ENCODE data around the gene MBLAC1. TPM values are rescaled to one million over a fixed set of nuclear protein-coding genes. Genes with fewer than 3 reads are reported as not detected.
"Not testable (repeated sequence)": the region's sequence is repeated elsewhere in the genome, so short reads cannot be mapped to it uniquely, and the experiment has no call there.

The MBLAC1 gene
- total RNA-seq, 1 experiment from 2014 or later: 1.4 TPM

DNA sequence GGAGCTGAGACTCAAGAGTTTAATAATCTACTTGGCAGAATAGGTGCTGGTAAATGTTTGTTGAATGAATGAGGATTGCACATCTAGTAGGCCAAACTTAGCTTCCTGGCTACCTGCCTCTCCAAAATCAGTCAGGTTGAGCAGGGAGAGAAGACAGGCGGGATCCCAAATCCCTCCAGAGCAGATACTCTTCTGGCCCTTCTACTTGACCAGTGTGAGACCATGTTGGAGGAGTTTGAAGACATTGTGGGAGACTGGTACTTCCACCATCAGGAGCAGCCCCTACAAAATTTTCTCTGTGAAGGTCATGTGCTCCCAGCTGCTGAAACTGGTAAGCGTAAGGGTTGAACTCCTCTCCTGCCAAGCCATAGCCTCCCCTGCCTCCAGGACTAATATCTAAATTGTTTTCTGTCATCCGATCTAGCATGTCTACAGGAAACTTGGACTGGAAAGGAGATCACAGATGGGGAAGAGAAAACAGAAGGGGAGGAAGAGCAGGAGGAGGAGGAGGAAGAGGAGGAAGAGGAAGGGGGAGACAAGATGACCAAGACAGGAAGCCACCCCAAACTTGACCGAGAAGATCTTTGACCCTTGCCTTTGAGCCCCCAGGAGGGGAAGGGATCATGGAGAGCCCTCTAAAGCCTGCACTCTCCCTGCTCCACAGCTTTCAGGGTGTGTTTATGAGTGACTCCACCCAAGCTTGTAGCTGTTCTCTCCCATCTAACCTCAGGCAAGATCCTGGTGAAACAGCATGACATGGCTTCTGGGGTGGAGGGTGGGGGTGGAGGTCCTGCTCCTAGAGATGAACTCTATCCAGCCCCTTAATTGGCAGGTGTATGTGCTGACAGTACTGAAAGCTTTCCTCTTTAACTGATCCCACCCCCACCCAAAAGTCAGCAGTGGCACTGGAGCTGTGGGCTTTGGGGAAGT is 2.2 kb upstream of the MBLAC1 start:
- no peaks in the 10 kb centered on the region for H3K4me1 ChIP-seq

DNA sequence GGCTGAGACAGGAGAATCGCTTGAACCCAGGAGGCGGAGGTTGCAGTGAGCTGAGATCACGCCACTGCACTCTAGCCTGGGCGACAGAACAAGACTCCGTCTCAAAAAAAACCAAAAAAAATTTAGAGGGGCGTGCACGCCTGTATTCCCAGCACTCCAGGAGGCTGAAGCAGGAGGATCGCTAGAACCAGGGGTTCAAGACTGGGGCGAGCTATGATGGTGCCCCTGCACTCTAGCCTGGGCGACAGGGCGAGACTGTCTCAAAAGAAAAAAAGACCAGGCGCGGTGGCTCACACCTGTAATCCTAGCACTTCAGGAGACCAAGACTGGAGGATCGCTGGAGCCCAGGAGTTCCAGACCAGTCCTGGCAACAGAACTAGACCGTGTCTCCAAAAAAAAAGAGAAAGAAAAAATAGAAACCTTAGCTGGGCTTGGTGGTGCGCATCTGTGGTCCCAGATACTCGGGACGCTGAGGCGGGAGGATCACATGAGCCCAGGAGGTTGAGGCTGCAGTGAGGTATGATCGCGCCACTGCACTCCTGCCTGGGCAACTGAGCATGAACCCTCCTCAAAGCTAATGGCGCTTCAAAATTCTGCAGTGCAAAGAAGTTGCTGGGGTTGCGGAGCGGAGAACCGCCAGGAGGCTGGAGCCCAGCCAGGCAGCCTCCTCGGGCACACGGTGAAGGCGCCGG is 382 bp upstream of the MBLAC1 start:
- no peak for DNase-seq
- Histone ChIP-seq H3K36me3 (no peaks in the 10 kb centered on the region), H3K27ac (peak overlapping the region; percentile 83), H3K9me3 (replicated peaks) (no peaks in the 10 kb centered on the region), H3K4me1 (no peaks in the 10 kb centered on the region), H3K27me3 (no peaks in the 10 kb centered on the region), H3K4me3 (peak overlapping the region; percentile 81)

More for the DNA sequence above, 2.2 kb upstream of the MBLAC1 start:
- H3K4me3 ChIP-seq: no peak overlapping the region
- H3K36me3 ChIP-seq: no peaks in the 10 kb centered on the region
- DNase-seq: no peak
- H3K27me3 ChIP-seq: no peaks in the 10 kb centered on the region
- no peak overlapping the region for H3K27ac ChIP-seq
- no peaks in the 10 kb centered on the region for H3K9me3 ChIP-seq (replicated peaks)

DNA sequence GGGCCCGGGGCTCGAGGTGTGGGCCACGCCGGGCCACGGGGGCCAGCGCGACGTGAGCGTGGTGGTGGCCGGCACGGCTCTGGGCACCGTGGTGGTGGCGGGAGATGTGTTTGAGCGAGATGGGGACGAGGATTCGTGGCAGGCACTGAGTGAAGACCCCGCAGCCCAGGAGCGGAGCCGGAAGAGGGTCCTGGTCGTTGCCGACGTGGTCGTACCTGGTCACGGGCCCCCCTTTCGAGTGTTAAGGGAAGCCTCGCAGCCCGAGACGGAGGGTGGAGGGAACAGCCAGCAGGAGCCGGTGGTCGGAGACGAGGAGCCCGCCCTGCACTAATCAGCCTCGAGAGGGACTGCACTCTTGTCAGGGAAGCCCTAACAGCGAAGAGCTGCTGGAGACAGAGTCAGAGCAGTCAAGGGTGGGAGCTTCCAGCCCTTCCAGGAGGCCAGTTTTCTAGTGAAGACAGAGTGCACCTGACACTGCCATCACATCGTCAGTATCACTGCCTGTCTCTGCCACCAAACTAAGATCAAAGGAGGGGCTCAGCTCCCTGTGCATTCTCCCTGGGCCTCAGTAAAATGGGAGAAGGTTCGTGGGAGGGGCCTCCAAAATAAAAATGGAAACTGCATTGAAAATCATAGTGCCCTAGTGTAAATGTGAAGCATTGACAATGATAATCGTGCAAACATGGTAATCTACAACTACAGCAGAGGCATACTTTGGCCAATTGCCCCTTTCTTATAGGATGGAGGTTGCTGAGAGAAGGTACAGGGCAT is 1.3 kb downstream of the MBLAC1 start:
- Histone ChIP-seq H3K27ac (no peak overlapping the region), H3K4me3 (peak overlapping the region; percentile 81), H3K36me3 (no peaks in the 10 kb centered on the region), H3K9me3 (replicated peaks) (no peaks in the 10 kb centered on the region), H3K27me3 (peaks cover 3% of the 10 kb centered on the region; the same call in 1 of the 2 replicates), H3K4me1 (no peaks in the 10 kb centered on the region)
- DNase-seq: peak; percentile 49 to 52

DNA sequence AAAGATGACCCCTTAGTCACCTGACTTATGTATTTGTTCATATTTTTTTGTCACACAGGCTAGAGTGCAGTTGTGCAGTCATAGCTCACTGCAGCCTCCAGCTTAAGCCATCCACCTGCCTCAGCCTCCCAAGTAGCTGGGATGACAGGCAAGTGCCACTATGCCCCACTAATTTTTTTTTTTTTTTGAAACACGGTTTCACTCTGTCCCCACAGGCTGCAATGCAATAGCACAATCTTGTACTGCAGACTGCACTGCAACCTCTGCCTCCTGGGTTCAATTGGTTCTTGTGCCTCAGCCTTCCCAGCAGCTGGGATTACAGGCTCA is 1.8 kb downstream of the MBLAC1 start:
- no peak for DNase-seq
- peaks cover 6% of the 10 kb centered on the region; the same call in 1 of the 2 replicates for H3K27me3 ChIP-seq

DNA sequence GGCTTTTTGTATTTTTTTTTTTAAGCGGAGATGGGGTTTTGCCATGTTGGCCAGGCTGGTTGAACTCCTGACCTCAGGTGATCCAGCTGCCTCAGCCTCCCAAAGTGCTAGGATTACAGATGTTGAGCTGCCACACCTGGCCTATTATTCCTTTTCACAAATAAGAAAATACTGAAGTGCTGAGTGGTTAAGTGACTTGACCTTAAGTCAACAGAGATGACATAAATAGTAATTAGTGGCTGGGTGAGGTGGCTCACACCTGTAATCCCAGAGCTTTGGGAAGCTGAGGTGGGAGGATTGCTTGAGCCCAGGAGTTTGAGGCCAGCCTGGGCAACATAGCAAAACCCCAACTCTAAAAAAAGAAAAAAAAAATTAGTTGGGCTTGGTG is 3.4 kb downstream of the MBLAC1 start:
- DNase-seq; H3K9me3 ChIP-seq (replicated peaks); H3K27me3 ChIP-seq; H3K36me3 ChIP-seq; H3K27ac ChIP-seq; H3K4me1 ChIP-seq; H3K4me3 ChIP-seq: not testable (repeated sequence)

More for the DNA sequence above, 1.8 kb downstream of the MBLAC1 start:
- Histone ChIP-seq H3K36me3 (no peaks in the 10 kb centered on the region), H3K4me1 (no peaks in the 10 kb centered on the region), H3K4me3 (no peak overlapping the region; the same call in 1 of the 2 replicates), H3K27ac (no peak overlapping the region), H3K9me3 (replicated peaks) (no peaks in the 10 kb centered on the region)

DNA sequence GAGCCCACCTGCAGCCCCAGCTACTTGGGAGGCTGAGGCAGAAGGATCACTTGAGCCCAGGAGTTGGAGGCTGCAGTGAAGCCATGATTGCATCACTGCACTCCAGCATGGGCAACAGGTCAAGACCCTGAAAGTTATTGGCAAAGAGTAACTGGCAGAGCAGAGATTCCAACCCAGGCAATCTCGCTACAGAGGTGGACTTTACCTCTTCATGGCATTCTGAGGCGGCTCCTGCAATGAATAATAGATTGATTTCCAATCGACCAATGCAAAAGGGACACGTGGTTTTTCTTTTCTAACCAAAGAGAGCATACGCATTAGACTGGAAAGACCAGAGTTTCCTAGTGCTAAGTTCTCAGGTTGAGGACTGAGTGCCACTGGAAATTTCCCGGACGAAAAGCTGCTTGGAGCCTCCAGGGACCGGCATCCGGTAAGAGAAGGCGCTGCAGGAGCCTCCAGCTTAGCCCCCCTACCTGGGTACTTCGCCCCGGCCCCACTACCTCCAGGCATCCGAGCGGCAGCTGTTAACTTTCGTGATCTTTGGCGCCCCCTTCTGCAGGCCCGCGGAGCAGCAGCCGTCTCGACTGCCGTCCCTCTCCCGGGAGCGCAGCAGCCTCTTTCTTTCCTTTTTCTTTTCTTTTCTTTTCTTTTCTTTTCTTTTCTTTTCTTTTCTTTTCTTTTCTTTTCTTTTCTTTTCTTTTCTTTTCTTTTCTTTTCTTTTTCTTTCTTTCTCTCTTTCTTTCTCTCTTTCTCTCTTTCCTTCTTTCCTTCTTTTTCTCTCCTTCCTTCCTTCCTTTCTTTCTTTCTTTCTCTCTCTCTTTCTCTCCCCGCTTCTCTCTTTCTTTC is 4.1 kb downstream of the MBLAC1 start:
- no peaks in the 10 kb centered on the region for H3K36me3 ChIP-seq
- DNase-seq: peak; percentile 76 to 84
- no peaks in the 10 kb centered on the region for H3K4me1 ChIP-seq
- no peaks in the 10 kb centered on the region for H3K9me3 ChIP-seq (replicated peaks)
- peaks cover 6% of the 10 kb centered on the region; the same call in 1 of the 2 replicates for H3K27me3 ChIP-seq
- H3K27ac ChIP-seq: no peak overlapping the region
- no peak overlapping the region for H3K4me3 ChIP-seq

DNA sequence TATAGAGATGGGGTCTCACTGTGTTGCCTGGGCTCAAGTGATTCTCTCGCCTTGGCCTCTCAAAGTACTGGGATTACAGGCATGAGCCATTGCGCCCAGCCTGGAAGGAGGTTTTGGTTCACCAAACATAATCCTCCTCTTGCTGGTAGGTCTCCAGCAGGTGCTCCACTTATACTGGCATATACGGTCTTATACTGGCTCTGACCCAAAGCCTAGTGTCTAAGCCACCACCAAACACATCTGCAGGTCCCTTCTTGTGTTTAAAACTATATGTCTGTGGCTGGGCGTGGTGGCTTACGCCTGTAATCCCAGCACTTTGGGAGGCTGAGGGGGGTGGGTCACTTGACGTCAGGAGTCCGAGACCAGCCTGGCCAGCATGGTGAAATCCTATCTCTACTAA is 5.4 kb downstream of the MBLAC1 start:
- Histone ChIP-seq H3K36me3 (no peaks in the 10 kb centered on the region), H3K27ac (no peak overlapping the region), H3K27me3 (peaks cover 6% of the 10 kb centered on the region; the same call in 1 of the 2 replicates), H3K4me1 (no peaks in the 10 kb centered on the region), H3K9me3 (replicated peaks) (no peaks in the 10 kb centered on the region), H3K4me3 (no peak overlapping the region)
- no peak for DNase-seq

DNA sequence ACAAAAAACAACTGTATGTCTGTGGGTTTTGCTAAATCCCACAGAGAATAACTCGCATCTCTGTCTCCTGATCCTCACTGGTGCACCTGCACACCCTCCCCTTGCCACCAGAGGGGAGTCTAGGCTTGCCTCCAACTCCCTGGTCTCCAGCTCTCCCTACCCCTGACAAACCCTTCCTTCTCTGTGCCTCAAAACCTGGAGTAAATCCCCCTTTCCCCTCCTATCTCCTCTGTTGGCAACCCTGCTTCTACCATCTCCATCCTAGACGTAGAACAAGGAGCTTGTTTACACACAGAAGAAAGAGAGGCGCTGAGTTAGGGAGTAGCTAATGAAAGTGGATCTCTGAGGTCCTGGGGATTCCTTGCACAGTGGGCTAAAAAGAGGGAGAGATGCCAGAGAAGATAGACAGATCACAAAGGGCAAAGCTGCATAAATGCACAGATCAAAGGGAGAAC is 6.0 kb downstream of the MBLAC1 start:
- peak; percentile 77 to 88 for DNase-seq
- no peaks in the 10 kb centered on the region for H3K36me3 ChIP-seq
- no peak overlapping the region for H3K4me3 ChIP-seq
- no peaks in the 10 kb centered on the region for H3K9me3 ChIP-seq (replicated peaks)
- peaks cover 6% of the 10 kb centered on the region; the same call in 1 of the 2 replicates for H3K27me3 ChIP-seq
- no peak overlapping the region for H3K27ac ChIP-seq
- H3K4me1 ChIP-seq: no peaks in the 10 kb centered on the region

DNA sequence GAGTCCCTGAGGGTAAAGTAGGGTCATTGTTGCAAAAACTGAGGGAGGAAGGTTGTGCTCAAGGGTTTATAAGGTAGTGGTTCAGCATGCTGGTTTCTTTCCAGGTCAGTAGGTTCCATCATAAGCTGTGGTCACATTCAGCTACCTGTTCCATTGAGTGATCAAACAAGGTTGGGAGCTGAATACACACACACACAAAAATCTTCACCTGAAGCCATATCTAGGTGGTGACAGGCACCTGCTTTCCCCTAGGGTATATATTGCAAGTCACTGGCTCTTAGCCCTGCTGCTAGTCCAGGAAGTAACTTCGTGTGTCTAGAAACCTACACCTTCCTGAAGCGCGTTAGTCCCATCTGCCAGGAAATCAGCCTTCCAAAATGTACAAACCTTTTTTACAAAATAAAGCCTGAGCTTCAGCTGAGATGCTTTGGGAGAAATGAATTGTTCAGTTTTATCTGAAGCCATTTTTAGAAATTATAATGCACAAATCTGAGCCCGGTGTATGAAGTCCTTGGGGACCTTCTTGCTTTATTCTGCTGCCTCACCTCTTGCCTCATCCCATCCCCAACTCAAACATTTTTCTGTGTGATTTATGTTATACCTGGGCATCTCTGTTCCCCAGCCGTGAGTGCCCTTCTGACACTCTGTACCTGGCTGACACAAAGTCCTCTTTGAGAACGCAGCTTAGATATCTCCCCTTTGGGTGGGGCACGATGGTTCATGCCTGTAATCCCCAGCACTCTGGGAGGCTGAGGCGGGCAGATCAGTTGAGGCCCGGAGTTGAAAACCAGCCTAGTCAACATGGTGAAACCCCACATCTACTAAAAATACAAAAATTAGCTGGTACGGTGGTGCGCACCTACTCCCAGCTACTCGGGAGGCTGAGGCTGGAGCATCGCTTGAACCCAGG is 11.3 kb downstream of the MBLAC1 start:
- H3K4me1 ChIP-seq: no peaks in the 10 kb centered on the region
- H3K27ac ChIP-seq: no peak overlapping the region
- no peak overlapping the region for H3K4me3 ChIP-seq
- H3K9me3 ChIP-seq (replicated peaks): no peaks in the 10 kb centered on the region
- peaks cover 2% of the 10 kb centered on the region; the same call in 1 of the 2 replicates for H3K27me3 ChIP-seq
- DNase-seq: no peak
- H3K36me3 ChIP-seq: no peaks in the 10 kb centered on the region

DNA sequence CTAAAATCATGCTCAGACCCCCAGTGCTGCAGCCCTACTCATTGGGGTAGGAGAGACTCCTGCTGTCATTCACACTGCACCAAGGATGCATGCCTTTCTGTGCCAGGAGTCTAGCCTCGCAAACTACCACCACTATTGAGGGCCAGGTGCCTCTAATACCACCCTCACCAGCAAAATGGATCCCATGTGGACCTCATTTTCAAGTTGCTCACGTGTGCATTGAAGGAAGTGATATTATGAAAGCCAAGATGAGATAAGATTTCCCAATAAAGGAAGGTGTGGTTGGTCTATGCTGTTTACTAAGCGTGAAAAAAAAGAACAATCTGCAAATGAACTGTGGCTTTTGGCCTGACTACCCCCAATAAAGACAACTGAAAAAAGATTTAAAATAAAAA is 14.8 kb downstream of the MBLAC1 start:
- Histone ChIP-seq H3K36me3 (no peaks in the 10 kb centered on the region), H3K27me3 (no peaks in the 10 kb centered on the region; the same call in 1 of the 2 replicates), H3K4me3 (no peak overlapping the region), H3K9me3 (replicated peaks) (no peaks in the 10 kb centered on the region), H3K4me1 (no peaks in the 10 kb centered on the region), H3K27ac (no peak overlapping the region)
- DNase-seq: no peak

DNA sequence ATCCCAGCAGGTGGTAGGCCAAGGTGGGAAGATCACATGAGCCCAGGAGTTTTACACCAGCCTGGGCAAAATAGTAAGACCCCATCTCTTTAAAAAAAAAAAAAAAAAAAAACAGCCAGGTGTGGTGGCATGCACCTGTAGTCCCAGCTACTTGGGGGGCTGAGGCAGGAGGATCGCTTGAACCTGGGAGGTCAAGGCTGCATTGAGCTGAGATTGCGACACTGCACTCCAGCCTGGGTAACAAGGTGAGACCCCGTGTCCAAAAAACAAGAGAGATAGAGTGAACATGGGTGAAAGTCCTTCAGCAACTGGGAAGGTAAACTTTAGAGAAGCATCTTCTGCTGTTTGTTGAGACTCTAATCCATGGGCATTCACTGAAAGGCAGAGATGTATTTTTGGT is 15.7 kb downstream of the MBLAC1 start:
- no peak overlapping the region for H3K27ac ChIP-seq
- H3K4me1 ChIP-seq: no peaks in the 10 kb centered on the region
- no peak overlapping the region for H3K4me3 ChIP-seq
- no peaks in the 10 kb centered on the region for H3K9me3 ChIP-seq (replicated peaks)
- H3K36me3 ChIP-seq: no peaks in the 10 kb centered on the region
- no peaks in the 10 kb centered on the region; the same call in 1 of the 2 replicates for H3K27me3 ChIP-seq
- no peak for DNase-seq

DNA sequence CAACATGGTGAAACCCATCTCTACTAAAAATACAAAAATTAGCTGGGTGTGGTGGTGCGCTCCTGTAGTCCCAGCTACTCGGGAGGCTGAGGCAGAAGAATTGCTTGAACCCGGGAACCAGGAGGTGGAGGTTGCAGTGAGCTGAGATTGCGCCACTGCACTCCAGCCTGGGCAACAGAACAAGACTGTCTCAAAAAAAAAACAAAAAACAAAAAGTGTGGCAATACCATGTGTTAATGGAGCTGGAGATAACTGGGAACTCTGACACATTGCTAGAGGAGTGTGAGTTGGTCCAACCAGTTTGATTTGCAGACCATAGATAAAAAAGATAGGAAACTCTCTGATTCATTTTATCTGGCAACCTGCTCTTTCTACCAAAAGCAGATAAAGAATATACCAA is 19.6 kb downstream of the MBLAC1 start:
- H3K9me3 ChIP-seq (replicated peaks); H3K27me3 ChIP-seq; H3K4me3 ChIP-seq; H3K27ac ChIP-seq; H3K36me3 ChIP-seq; DNase-seq; H3K4me1 ChIP-seq: not testable (repeated sequence)

DNA sequence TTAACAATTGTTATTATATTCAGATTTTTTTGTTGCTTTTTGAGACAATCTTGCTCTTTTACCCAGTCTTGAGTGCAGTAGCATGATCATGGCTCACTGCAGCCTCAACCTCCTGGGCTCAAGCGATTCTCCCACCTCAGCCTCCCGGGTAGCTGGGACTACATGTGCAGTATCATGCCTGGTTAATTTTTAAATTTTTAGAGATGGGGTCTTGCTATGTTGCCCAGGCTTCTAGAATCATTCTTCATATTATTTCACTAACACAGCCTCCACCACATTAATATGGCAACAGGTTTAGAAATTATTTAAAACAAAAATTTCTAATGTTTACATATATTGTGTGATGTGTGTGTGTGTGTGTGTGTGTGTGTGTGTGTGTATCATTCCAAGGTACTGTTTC is 20.5 kb downstream of the MBLAC1 start:
- Histone ChIP-seq H3K4me3 (no peak overlapping the region), H3K36me3 (no peaks in the 10 kb centered on the region), H3K27ac (no peak overlapping the region), H3K9me3 (replicated peaks) (no peaks in the 10 kb centered on the region), H3K27me3 (no peaks in the 10 kb centered on the region; the same call in 1 of the 2 replicates), H3K4me1 (no peaks in the 10 kb centered on the region)
- DNase-seq: no peak
